Trophoblast cell (in vitro differentiated cells and primary cell): ENCODE measurements around the gene UGT1A4.
A peak's percentile ranks its signal among the peaks of the same experiment; 100 is the strongest.

Source experiments
- DNase-seq, 2 donors: peaks; one replicate each; pipeline ENCODE4 v3.0.0-alpha.2; 2016
- H2AFZ ChIP-seq: 2 replicates; pipeline ENCODE4 v1.6.1; 2013; ENCODE audit warnings: low read length, moderate library complexity, mild to moderate bottlenecking; ENCODE audit not compliant: insufficient read depth, poor library complexity
- H2AK5ac ChIP-seq: 2 replicates; pipeline ENCODE4 v1.6.1; 2013; ENCODE audit warnings: mild to moderate bottlenecking, low read length
- H2BK120ac ChIP-seq: 2 replicates; pipeline ENCODE4 v1.6.1; 2013; ENCODE audit warnings: low read length, mild to moderate bottlenecking, moderate library complexity; ENCODE audit not compliant: insufficient read depth, poor library complexity
- H2BK12ac ChIP-seq: 2 replicates; pipeline ENCODE4 v1.6.1; 2013; ENCODE audit warnings: mild to moderate bottlenecking, low read length, moderate library complexity
- H2BK5ac ChIP-seq: 2 replicates; pipeline ENCODE4 v1.6.1; 2013; ENCODE audit warnings: low read length, low read depth, moderate library complexity, mild to moderate bottlenecking; ENCODE audit not compliant: poor library complexity
- H3K14ac ChIP-seq: 2 replicates; pipeline ENCODE4 v1.6.1; 2013; ENCODE audit warnings: mild to moderate bottlenecking, low read length
- H3K18ac ChIP-seq: 2 replicates; pipeline ENCODE4 v1.6.1; 2013; ENCODE audit warnings: mild to moderate bottlenecking, low read length
- H3K23ac ChIP-seq: 2 replicates; pipeline ENCODE4 v1.6.1; 2013; ENCODE audit warnings: low read length
- H3K27ac ChIP-seq: 2 replicates; pipeline ENCODE4 v1.5.1; 2013; ENCODE audit warnings: low read depth, mild to moderate bottlenecking, inconsistent platforms, low read length, moderate library complexity
- H3K27me3 ChIP-seq: 2 replicates; pipeline ENCODE4 v1.6.1; 2013; ENCODE audit warnings: inconsistent platforms, mild to moderate bottlenecking, low read length, moderate library complexity; ENCODE audit not compliant: insufficient read depth
- H3K36me3 ChIP-seq, 2 experiments: 1 replicate in 1 of 2; 2 replicates in 1 of 2; pipeline ENCODE4 v1.6.1; 2013; ENCODE audit warnings: low read length in 2 of 2, mild to moderate bottlenecking in 2 of 2, moderate library complexity in 1 of 2; ENCODE audit not compliant: insufficient read depth in 2 of 2, control insufficient read depth in 1 of 2
- H3K4ac ChIP-seq: 2 replicates; pipeline ENCODE4 v1.6.1; 2013; ENCODE audit warnings: low read depth, mild to moderate bottlenecking, low read length, moderate library complexity
- H3K4me1 ChIP-seq, 2 experiments: 1 replicate in 1 of 2; 2 replicates in 1 of 2; pipeline ENCODE4 v1.6.1; 2013; ENCODE audit warnings: low read length in 2 of 2, mild to moderate bottlenecking in 2 of 2, moderate library complexity in 1 of 2; ENCODE audit not compliant: insufficient read depth in 2 of 2, control insufficient read depth in 1 of 2
- H3K4me2 ChIP-seq: 2 replicates; pipeline ENCODE4 v1.6.1; 2013; ENCODE audit warnings: inconsistent platforms, mild to moderate bottlenecking, low read length, moderate library complexity
- H3K4me3 ChIP-seq: 2 replicates; pipeline ENCODE4 v1.5.1; 2013; ENCODE audit warnings: mild to moderate bottlenecking, low read depth, low read length, inconsistent platforms
- H3K79me1 ChIP-seq: one replicate; pipeline ENCODE4 v1.6.1; 2013; ENCODE audit warnings: low read length
- H3K79me2 ChIP-seq: 2 replicates; pipeline ENCODE4 v1.6.1; 2013; ENCODE audit warnings: low read length, mild to moderate bottlenecking; ENCODE audit not compliant: control insufficient read depth, insufficient read depth, poor library complexity
- H3K9ac ChIP-seq: 2 replicates; pipeline ENCODE4 v1.6.1; 2013; ENCODE audit warnings: mild to moderate bottlenecking, low read length
- H3K9me3 ChIP-seq: 2 replicates; pipeline ENCODE4 v1.6.1; 2013; ENCODE audit warnings: low read depth, mild to moderate bottlenecking, control low read depth, inconsistent platforms, low read length; ENCODE audit not compliant: insufficient read depth
- H4K12ac ChIP-seq: 2 replicates; pipeline ENCODE4 v1.6.1; 2013; ENCODE audit warnings: low read depth, mild to moderate bottlenecking, low read length, moderate library complexity
- H4K8ac ChIP-seq: 2 replicates; pipeline ENCODE4 v1.6.1; 2013; ENCODE audit warnings: low read depth, mild to moderate bottlenecking, low read length, moderate library complexity
- H4K91ac ChIP-seq: one replicate; pipeline ENCODE4 v1.6.1; 2013; ENCODE audit warnings: low read depth, mild to moderate bottlenecking, low read length, moderate library complexity
- WGBS: extraction: QIAGEN DNeasy Blood & Tissue Kit; methylation state at CpG from one replicate; pipeline ENCODE4 v1.1.7; 2013; ENCODE audit warnings: missing lambda C conversion rate; ENCODE audit not compliant: insufficient read length, insufficient coverage; ENCODE audit errors: extremely low coverage; 5-methylcytosine and 5-hydroxymethylcytosine counted together

UGT1A4 gene

GRCh38 chr2:233769260-233769659, 50.7 kb downstream of the UGT1A4 start:
- H4K8ac ChIP-seq, result no peak overlapping the region
- WGBS, result no CpG with 5 or more reads among the region's 9 CpGs
- no peak overlapping the region for H3K4me2 ChIP-seq
- no peak overlapping the region for H4K91ac ChIP-seq
- no peak overlapping the region for H2AK5ac ChIP-seq
- no peak for DNase-seq
- H3K27me3 ChIP-seq, result no peaks in the 10 kb centered on the region
- no peak overlapping the region for H3K23ac ChIP-seq
- H4K12ac ChIP-seq, result no peak overlapping the region
- H3K9me3 ChIP-seq, result peaks cover 7% of the 10 kb centered on the region
- no peak overlapping the region for H2BK5ac ChIP-seq
- H3K9ac ChIP-seq, result no peak overlapping the region
- no peak overlapping the region for H3K4ac ChIP-seq
- H3K4me3 ChIP-seq, result no peak overlapping the region
- no peak overlapping the region for H2AFZ ChIP-seq
- H3K14ac ChIP-seq, result no peak overlapping the region
- no peak overlapping the region for H2BK12ac ChIP-seq
- no peaks in the 10 kb centered on the region for H3K4me1 ChIP-seq
- no peak overlapping the region for H3K18ac ChIP-seq
- H3K36me3 ChIP-seq, result no peaks in the 10 kb centered on the region
- H3K79me1 ChIP-seq, result no peaks in the 10 kb centered on the region
- no peak overlapping the region for H3K27ac ChIP-seq
- no peak overlapping the region for H2BK120ac ChIP-seq
- H3K79me2 ChIP-seq, result no peaks in the 10 kb centered on the region

DNA sequence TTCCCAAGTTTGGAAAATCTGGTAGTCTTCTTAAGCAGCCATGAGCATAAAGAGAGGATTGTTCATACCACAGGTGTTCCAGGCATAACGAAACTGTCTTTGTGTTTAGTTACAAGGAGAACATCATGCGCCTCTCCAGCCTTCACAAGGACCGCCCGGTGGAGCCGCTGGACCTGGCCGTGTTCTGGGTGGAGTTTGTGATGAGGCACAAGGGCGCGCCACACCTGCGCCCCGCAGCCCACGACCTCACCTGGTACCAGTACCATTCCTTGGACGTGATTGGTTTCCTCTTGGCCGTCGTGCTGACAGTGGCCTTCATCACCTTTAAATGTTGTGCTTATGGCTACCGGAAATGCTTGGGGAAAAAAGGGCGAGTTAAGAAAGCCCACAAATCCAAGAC, 53.6 kb downstream of the UGT1A4 start:
- Histone ChIP-seq H2BK12ac (no peak overlapping the region), H2BK5ac (no peak overlapping the region), H3K9me3 (peaks cover 13% of the 10 kb centered on the region), H3K79me2 (no peaks in the 10 kb centered on the region), H3K4ac (no peak overlapping the region), H4K8ac (no peak overlapping the region), H3K4me1 (no peaks in the 10 kb centered on the region), H3K18ac (no peak overlapping the region), H3K79me1 (no peaks in the 10 kb centered on the region), H3K36me3 (no peaks in the 10 kb centered on the region), H4K12ac (no peak overlapping the region), H4K91ac (no peak overlapping the region), H3K27me3 (no peaks in the 10 kb centered on the region), H2AFZ (no peak overlapping the region), H3K4me2 (no peak overlapping the region), H3K14ac (no peak overlapping the region), H3K9ac (no peak overlapping the region), H2AK5ac (no peak overlapping the region), H2BK120ac (no peak overlapping the region), H3K23ac (no peak overlapping the region), H3K4me3 (no peak overlapping the region), H3K27ac (no peak overlapping the region)
- peak in 1 of 2 donors; percentile 1 for DNase-seq
- no CpG with 5 or more reads among the region's 16 CpGs for WGBS

DNA sequence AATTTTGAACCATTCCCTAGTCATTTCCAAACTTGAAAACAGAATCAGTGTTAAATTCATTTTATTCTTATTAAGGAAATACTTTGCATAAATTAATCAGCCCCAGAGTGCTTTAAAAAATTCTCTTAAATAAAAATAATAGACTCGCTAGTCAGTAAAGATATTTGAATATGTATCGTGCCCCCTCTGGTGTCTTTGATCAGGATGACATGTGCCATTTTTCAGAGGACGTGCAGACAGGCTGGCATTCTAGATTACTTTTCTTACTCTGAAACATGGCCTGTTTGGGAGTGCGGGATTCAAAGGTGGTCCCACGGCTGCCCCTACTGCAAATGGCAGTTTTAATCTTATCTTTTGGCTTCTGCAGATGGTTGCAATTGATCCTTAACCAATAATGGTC, 54.0 kb downstream of the UGT1A4 start:
- no peaks in the 10 kb centered on the region for H3K79me2 ChIP-seq
- no peak overlapping the region for H2BK12ac ChIP-seq
- H2AK5ac ChIP-seq, result no peak overlapping the region
- H3K9ac ChIP-seq, result no peak overlapping the region
- H3K18ac ChIP-seq, result no peak overlapping the region
- no peak overlapping the region for H3K27ac ChIP-seq
- no peaks in the 10 kb centered on the region for H3K79me1 ChIP-seq
- no peak overlapping the region for H3K4me3 ChIP-seq
- H4K91ac ChIP-seq, result no peak overlapping the region
- peaks cover 15% of the 10 kb centered on the region for H3K9me3 ChIP-seq
- H2BK120ac ChIP-seq, result no peak overlapping the region
- no peak overlapping the region for H3K4me2 ChIP-seq
- no peak overlapping the region for H3K14ac ChIP-seq
- no peak overlapping the region for H2BK5ac ChIP-seq
- no peak overlapping the region for H2AFZ ChIP-seq
- no peak overlapping the region for H3K23ac ChIP-seq
- H3K4ac ChIP-seq, result no peak overlapping the region
- H3K4me1 ChIP-seq, result no peaks in the 10 kb centered on the region
- DNase-seq, result no peak
- no peak overlapping the region for H4K12ac ChIP-seq
- H3K27me3 ChIP-seq, result no peaks in the 10 kb centered on the region
- WGBS, result no CpG with 5 or more reads among the region's 5 CpGs
- no peaks in the 10 kb centered on the region for H3K36me3 ChIP-seq
- H4K8ac ChIP-seq, result no peak overlapping the region

- Histone ChIP-seq H3K79me2 (no peaks in the 10 kb centered on the region), H3K14ac (no peak overlapping the region), H3K36me3 (no peaks in the 10 kb centered on the region), H4K12ac (no peak overlapping the region), H2BK120ac (no peak overlapping the region), H3K4me1 (no peaks in the 10 kb centered on the region), H4K8ac (no peak overlapping the region), H2AK5ac (no peak overlapping the region), H3K9ac (no peak overlapping the region), H2AFZ (no peak overlapping the region), H3K18ac (no peak overlapping the region), H3K23ac (no peak overlapping the region), H2BK12ac (no peak overlapping the region), H3K4ac (no peak overlapping the region), H3K27me3 (no peaks in the 10 kb centered on the region), H3K4me3 (no peak overlapping the region), H3K9me3 (peaks cover 15% of the 10 kb centered on the region), H3K79me1 (no peaks in the 10 kb centered on the region), H3K4me2 (no peak overlapping the region), H4K91ac (no peak overlapping the region), H2BK5ac (no peak overlapping the region), H3K27ac (no peak overlapping the region)
- no peak for DNase-seq
- no CpG with 5 or more reads among the region's 5 CpGs for WGBS
Measured at GRCh38 chr2:233773854-233774253, 55.3 kb downstream of the UGT1A4 start.
